Spleen (tissue), 11 donors: Measurements from ENCODE around the gene MAMDC2. TPM values are rescaled to one million over a fixed set of nuclear protein-coding genes. Genes with fewer than 3 reads are reported as not detected.

Source experiments
- DNase-seq: peaks from one replicate; pipeline ENCODE4 v3.0.0-alpha.2; 2020
- H3K27ac ChIP-seq, 8 donors: fragments of 200-600 bp; sonication (generic) in 7 of 8; 1 replicate in 4 of 8; 2 replicates in 4 of 8; pipeline versions ENCODE4 v1.5.0 to v1.8.0; 2016 to 2021; ENCODE audit warnings: inconsistent platforms in 4 of 8, mild to moderate bottlenecking in 4 of 8, moderate library complexity in 1 of 8
- H3K27me3 ChIP-seq, 7 donors: fragments of 200-600 bp; sonication (generic) in 6 of 7; replicated peaks in 1 of 7; 1 replicate in 4 of 7; 2 replicates in 3 of 7; pipeline versions ENCODE4 v1.5.0 to v1.8.0; 2016 to 2021; ENCODE audit warnings: inconsistent platforms in 3 of 7, mild to moderate bottlenecking in 1 of 7
- H3K36me3 ChIP-seq, 6 donors: fragments of 200-600 bp; sonication (generic) in 5 of 6; 1 replicate in 4 of 6; 2 replicates in 2 of 6; pipeline versions ENCODE4 v1.5.0 to v1.8.0; 2016 to 2021; ENCODE audit warnings: inconsistent platforms in 2 of 6
- H3K4me1 ChIP-seq, 6 donors: fragments of 200-600 bp; sonication (generic) in 5 of 6; 1 replicate in 3 of 6; 2 replicates in 3 of 6; pipeline versions ENCODE4 v1.5.0 to v1.8.0; 2016 to 2021; ENCODE audit warnings: inconsistent platforms in 3 of 6
- H3K4me3 ChIP-seq, 8 donors: fragments of 200-600 bp; sonication (generic) in 7 of 8; 1 replicate in 4 of 8; 2 replicates in 4 of 8; pipeline versions ENCODE4 v1.5.0 to v1.8.0; 2016 to 2021; ENCODE audit warnings: inconsistent platforms in 4 of 8, mild to moderate bottlenecking in 4 of 8, moderate library complexity in 2 of 8
- H3K9me3 ChIP-seq, 8 donors: fragments of 200-600 bp; sonication (generic) in 7 of 8; 1 replicate in 4 of 8; 2 replicates in 4 of 8; pipeline versions ENCODE4 v1.5.0 to v1.8.0; 2016 to 2021; ENCODE audit warnings: inconsistent platforms in 4 of 8
- POLR2A ChIP-seq, 3 donors: fragments of 450-650 bp; IDR thresholded peaks; one replicate each; pipeline ENCODE4 v1.5.1; 2017; ENCODE audit warnings: antibody characterized with exemption in 3 of 3, mild to moderate bottlenecking in 1 of 3
- POLR2AphosphoS5 ChIP-seq, 3 donors: sonication (generic); formaldehyde crosslinking; IDR thresholded peaks; one replicate each; pipeline ENCODE4 v1.5.1; 2017; ENCODE audit warnings: antibody characterized with exemption in 3 of 3
- WGBS, 5 donors: extraction: QIAGEN DNeasy Blood & Tissue Kit in 3 of 5; methylation state at CpG; one replicate each; pipeline versions ENCODE4 v1.1.5 to v1.1.7; 2013 to 2018; 5-methylcytosine and 5-hydroxymethylcytosine counted together
- intact Hi-C: fragments of 100-400 bp; cut with DNase I; formaldehyde crosslinking; loops from one replicate; pipeline ENCODE4 v1.15.0; 2023; ENCODE audit warnings: low total_unique reads
- polyA plus RNA-seq, 3 donors: library from polyadenylated mRNA; stranded (reverse); fragments of 200-250 nt; gene quantifications; one replicate each; pipeline ENCODE4 v1.2.1, GENCODE V29; 2013
- total RNA-seq, 7 donors: library from RNA; depleted of rRNA in 3 of 7; stranded (reverse); fragments of >200 nt in 3 of 7; fragmentation: NEBNext Ultra II Directional in 4 of 7; extraction: Animal tissue kit (Norgen Biotek cat#: 25700) in 4 of 7; gene quantifications; one replicate each; pipeline versions ENCODE4 v1.1.0 to v1.2.1, GENCODE V29; 2016 to 2021
- TF ChIP-seq, protein P1 (sequence below), 11 experiments: fragments of 200-600 bp in 7 of 11; fragments of 450-650 bp in 4 of 11; sonication (generic) in 4 of 11; IDR thresholded peaks in 8 of 11; conservative IDR thresholded peaks in 3 of 11; 1 replicate in 7 of 11; 2 replicates in 4 of 11; pipeline versions ENCODE4 v1.4.0 to v1.8.0; 2016 to 2021; ENCODE audit warnings: antibody characterized with exemption in 11 of 11, inconsistent platforms in 4 of 11, mild to moderate bottlenecking in 1 of 11
- donor health status: healthy with polysubstance abuse.
- donor health status: DM: no; HTN: no; CAD: no; lungs with moderate emphysema.
- donor health status: DM: no; HTN: no; CAD: no.
- donor health status: Bipolar disorder and iron deficiency.
- donor health status: healthy.
- donor health status: DM: no; HTN: no; CAD: no.
- donor health status: DM: yes; HTN: yes; CAD: no.

Gene MAMDC2
- total and polyA plus RNA-seq, 10 donors, result 1.5 to 65.5 (median 14.5) TPM

DNA sequence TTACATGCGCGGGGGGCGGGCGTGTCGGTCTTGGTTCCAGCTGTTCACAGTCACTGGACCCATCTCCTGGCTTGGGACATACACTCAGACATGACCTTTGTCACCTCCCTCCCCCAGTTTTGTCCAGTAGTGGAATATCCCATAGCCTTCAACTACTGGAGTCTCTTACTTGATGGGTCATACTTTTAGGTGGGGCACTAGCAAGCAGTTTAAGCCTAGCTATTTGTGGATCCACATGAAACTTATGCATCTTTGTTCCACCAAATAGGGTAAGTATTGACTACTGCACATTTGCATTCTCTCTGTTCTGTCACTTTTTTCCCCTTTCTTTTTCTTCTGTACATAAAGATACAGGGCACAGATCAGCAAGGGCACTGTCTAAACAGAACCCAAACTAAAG, 15.4 kb upstream of the MAMDC2 start:
- peaks cover 0 to 10% (median 0%) of the 10 kb centered on the region in 8 donors for H3K9me3 ChIP-seq
- WGBS, 5 donors, result 73 to 80% (median 76%) methylated on average over 5 of the region's 5 CpGs
- intact Hi-C loops, result loop anchor here (10.0 kb wide), 1 partner anchor 77 kb away; no protein-coding TSS in a partner anchor
- TF ChIP-seq POLR2A (IDR thresholded peaks at IDR 0.05) (no peak), POLR2AphosphoS5 (IDR thresholded peaks at IDR 0.05) (no peak)
- TF ChIP-seq, protein P1, sequence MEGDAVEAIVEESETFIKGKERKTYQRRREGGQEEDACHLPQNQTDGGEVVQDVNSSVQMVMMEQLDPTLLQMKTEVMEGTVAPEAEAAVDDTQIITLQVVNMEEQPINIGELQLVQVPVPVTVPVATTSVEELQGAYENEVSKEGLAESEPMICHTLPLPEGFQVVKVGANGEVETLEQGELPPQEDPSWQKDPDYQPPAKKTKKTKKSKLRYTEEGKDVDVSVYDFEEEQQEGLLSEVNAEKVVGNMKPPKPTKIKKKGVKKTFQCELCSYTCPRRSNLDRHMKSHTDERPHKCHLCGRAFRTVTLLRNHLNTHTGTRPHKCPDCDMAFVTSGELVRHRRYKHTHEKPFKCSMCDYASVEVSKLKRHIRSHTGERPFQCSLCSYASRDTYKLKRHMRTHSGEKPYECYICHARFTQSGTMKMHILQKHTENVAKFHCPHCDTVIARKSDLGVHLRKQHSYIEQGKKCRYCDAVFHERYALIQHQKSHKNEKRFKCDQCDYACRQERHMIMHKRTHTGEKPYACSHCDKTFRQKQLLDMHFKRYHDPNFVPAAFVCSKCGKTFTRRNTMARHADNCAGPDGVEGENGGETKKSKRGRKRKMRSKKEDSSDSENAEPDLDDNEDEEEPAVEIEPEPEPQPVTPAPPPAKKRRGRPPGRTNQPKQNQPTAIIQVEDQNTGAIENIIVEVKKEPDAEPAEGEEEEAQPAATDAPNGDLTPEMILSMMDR (IDR thresholded peaks at IDR 0.05 in 8 of 11, conservative IDR thresholded peaks at IDR 0.05 in 3 of 11), result no peak
- DNase-seq, result no peak
- no peak overlapping the region for H3K27ac ChIP-seq
- no peaks in the 10 kb centered on the region for H3K27me3 ChIP-seq
- H3K4me1 ChIP-seq, result no peaks in the 10 kb centered on the region
- no peaks in the 10 kb centered on the region for H3K36me3 ChIP-seq
- no peak overlapping the region for H3K4me3 ChIP-seq

DNA sequence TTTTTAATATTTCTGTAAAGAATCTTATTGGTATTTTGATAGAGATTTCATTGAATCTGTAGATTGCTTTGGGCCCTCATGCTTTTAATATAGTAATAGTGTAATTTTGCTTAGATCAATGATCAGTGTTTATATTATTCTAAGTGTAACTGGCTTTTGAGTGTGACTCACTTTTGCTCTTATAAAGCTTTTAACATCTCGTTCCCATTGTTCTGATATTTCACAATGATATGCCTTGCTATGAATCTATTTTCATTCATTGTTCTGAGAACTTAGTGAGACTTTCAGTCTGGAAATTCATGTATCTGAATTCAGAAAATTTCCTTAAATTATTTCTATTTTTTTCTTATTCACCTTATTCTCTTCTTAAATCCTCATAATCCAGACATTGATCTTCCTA, 13.5 kb upstream of the MAMDC2 start:
- Histone ChIP-seq H3K27me3 (no peaks in the 10 kb centered on the region), H3K4me1 (no peaks in the 10 kb centered on the region), H3K36me3 (no peaks in the 10 kb centered on the region), H3K9me3 (peaks cover 0 to 6% (median 0%) of the 10 kb centered on the region in 8 donors), H3K27ac (no peak overlapping the region), H3K4me3 (no peak overlapping the region)
- 74 to 90% (median 79%) methylated on average over 1 of the region's 1 CpG for WGBS, 5 donors
- DNase-seq, result no peak
- intact Hi-C loops, result no loop called here
- TF ChIP-seq POLR2A (IDR thresholded peaks at IDR 0.05) (no peak), POLR2AphosphoS5 (IDR thresholded peaks at IDR 0.05) (no peak)
- TF ChIP-seq, protein P1 (IDR thresholded peaks at IDR 0.05 in 8 of 11, conservative IDR thresholded peaks at IDR 0.05 in 3 of 11), result no peak

DNA sequence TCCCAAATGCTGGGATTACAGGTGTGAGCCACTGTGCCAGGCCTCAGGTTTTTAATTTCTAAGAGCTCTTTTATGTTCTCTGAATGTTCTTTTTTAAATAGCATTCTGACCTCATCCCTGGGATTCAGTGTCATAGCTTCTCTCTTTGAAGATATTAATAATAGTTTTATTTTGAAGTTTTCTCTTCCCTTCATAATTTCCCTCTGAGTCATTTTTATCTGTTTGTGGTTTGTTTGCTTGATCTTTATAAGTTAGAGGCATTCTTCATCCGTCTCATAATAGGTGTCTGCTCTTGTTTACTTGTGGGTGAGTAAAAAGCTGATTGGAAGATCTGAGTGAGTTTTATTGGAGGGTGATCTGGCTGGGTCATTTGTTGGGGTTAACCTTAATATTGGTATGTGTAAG, 12.5 kb upstream of the MAMDC2 start:
- WGBS, 5 donors, result 57 to 79% (median 62%) methylated on average over 1 of the region's 1 CpG
- intact Hi-C loops, result no loop called here

DNA sequence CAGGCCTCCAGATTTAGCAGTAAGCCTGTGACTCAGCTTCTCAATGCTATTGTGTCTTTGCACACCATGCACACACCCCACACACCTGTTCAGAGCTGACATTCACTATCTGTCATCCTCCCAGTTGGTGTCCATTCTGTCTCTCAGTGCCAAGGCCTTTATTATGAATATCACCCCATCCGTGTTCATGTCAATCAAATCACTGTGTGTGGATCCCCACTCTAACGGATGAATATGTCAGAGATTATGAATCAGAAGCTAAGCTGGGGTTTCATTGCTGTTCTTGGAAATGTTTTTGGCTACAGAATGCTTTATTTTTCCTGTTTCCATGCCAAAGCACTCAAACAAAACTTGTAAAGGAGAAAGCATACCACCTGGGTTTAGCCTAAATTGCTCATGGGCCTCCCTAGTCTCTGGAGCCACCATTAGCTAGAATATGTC, 9.4 kb upstream of the MAMDC2 start:
- Histone ChIP-seq H3K27ac (no peak overlapping the region), H3K4me1 (no peaks in the 10 kb centered on the region), H3K4me3 (no peak overlapping the region), H3K9me3 (no peaks in the 10 kb centered on the region), H3K36me3 (no peaks in the 10 kb centered on the region), H3K27me3 (no peaks in the 10 kb centered on the region)
- 79 to 100% (median 94%) methylated on average over 2 of the region's 2 CpGs for WGBS, 5 donors
- DNase-seq, result no peak
- intact Hi-C loops, result no loop called here
- TF ChIP-seq POLR2A (IDR thresholded peaks at IDR 0.05) (no peak), POLR2AphosphoS5 (IDR thresholded peaks at IDR 0.05) (no peak)
- TF ChIP-seq, protein P1 (IDR thresholded peaks at IDR 0.05 in 8 of 11, conservative IDR thresholded peaks at IDR 0.05 in 3 of 11), result no peak

More for the DNA sequence above, 12.5 kb upstream of the MAMDC2 start:
- no peaks in the 10 kb centered on the region for H3K27me3 ChIP-seq
- TF ChIP-seq, protein P1 (IDR thresholded peaks at IDR 0.05 in 8 of 11, conservative IDR thresholded peaks at IDR 0.05 in 3 of 11), result no peak
- no peak overlapping the region for H3K4me3 ChIP-seq
- H3K4me1 ChIP-seq, result no peaks in the 10 kb centered on the region
- H3K36me3 ChIP-seq, result no peaks in the 10 kb centered on the region
- DNase-seq, result no peak
- H3K9me3 ChIP-seq, result no peaks in the 10 kb centered on the region
- H3K27ac ChIP-seq, result no peak overlapping the region
